Progenitor cell of endocrine pancreas (in vitro differentiated cells): ENCODE measurements around the gene TRABD2B. TPM values are rescaled to one million over a fixed set of nuclear protein-coding genes. Genes with fewer than 3 reads are reported as not detected.

Experiments used
- DNase-seq: peaks from one replicate; pipeline ENCODE4 v3.0.0; 2021; ENCODE audit warnings: low spot score; ENCODE audit not compliant: unreplicated experiment
- H3K27ac Mint-ChIP-seq: 2 replicates; pipeline ENCODE4 v1.8.0; 2021; ENCODE audit warnings: mild to moderate bottlenecking, moderate library complexity, mixed read lengths
- H3K27me3 Mint-ChIP-seq: 2 replicates; pipeline ENCODE4 v1.8.0; 2021; ENCODE audit warnings: mixed read lengths
- H3K36me3 Mint-ChIP-seq: 2 replicates; pipeline ENCODE4 v1.8.0; 2022; ENCODE audit warnings: mixed read lengths; ENCODE audit not compliant: insufficient read depth
- H3K4me1 Mint-ChIP-seq: 2 replicates; pipeline ENCODE4 v1.8.0; 2021; ENCODE audit warnings: low read depth, mixed read lengths
- H3K4me3 Mint-ChIP-seq: 2 replicates; pipeline ENCODE4 v1.8.0; 2021; ENCODE audit warnings: low read depth, mild to moderate bottlenecking, moderate library complexity, mixed read lengths
- H3K9me3 Mint-ChIP-seq: 2 replicates; pipeline ENCODE4 v1.8.0; 2021; ENCODE audit warnings: low read depth, mixed read lengths
- CTCF ChIP-seq: fragments of 200-600 bp; sonication (generic); IDR thresholded peaks from one replicate; pipeline ENCODE4 v1.5.0; 2021; ENCODE audit warnings: antibody characterized with exemption, mild to moderate bottlenecking; ENCODE audit not compliant: unreplicated experiment
- total RNA-seq: library from RNA; stranded (reverse); gene quantifications from 2 replicates; pipeline ENCODE4 v1.2.1, GENCODE V29; 2021

Gene TRABD2B
- total RNA-seq, 1 donor from 2014 or later, result 14.5 TPM

- peaks cover 13% of the 10 kb centered on the region for H3K4me1 Mint-ChIP-seq
- H3K36me3 Mint-ChIP-seq, result no peaks in the 10 kb centered on the region
- TF ChIP-seq CTCF, result no peak
- no peaks in the 10 kb centered on the region for H3K9me3 Mint-ChIP-seq
- no peak for DNase-seq
- no peak overlapping the region for H3K27ac Mint-ChIP-seq
- H3K27me3 Mint-ChIP-seq, result peaks cover 63% of the 10 kb centered on the region
- H3K4me3 Mint-ChIP-seq, result no peak overlapping the region
Measured at GRCh38 chr1:47725511-47725991, 271.6 kb downstream of the TRABD2B start.

GRCh38 chr1:47725000-47725473, 272.1 kb downstream of the TRABD2B start:
- peak; percentile 66 for DNase-seq
- H3K27ac Mint-ChIP-seq, result no peak overlapping the region
- H3K4me3 Mint-ChIP-seq, result no peak overlapping the region
- H3K4me1 Mint-ChIP-seq, result peaks cover 13% of the 10 kb centered on the region
- H3K27me3 Mint-ChIP-seq, result peaks cover 66% of the 10 kb centered on the region
- H3K36me3 Mint-ChIP-seq, result no peaks in the 10 kb centered on the region
- no peaks in the 10 kb centered on the region for H3K9me3 Mint-ChIP-seq
- peak; percentile 58 for TF ChIP-seq CTCF

GRCh38 chr1:47724432-47724999, 272.7 kb downstream of the TRABD2B start:
- H3K27me3 Mint-ChIP-seq, result peaks cover 69% of the 10 kb centered on the region
- no peaks in the 10 kb centered on the region for H3K36me3 Mint-ChIP-seq
- DNase-seq, result no peak
- H3K9me3 Mint-ChIP-seq, result no peaks in the 10 kb centered on the region
- peak overlapping the region; percentile 19 for H3K4me3 Mint-ChIP-seq
- H3K4me1 Mint-ChIP-seq, result peaks cover 13% of the 10 kb centered on the region
- no peak for TF ChIP-seq CTCF
- H3K27ac Mint-ChIP-seq, result no peak overlapping the region

GRCh38 chr1:47722909-47723580, 274.1 kb downstream of the TRABD2B start:
- no peak for TF ChIP-seq CTCF
- H3K27ac Mint-ChIP-seq, result no peak overlapping the region

GRCh38 chr1:47722101-47722500, 275.1 kb downstream of the TRABD2B start:
- Mint-ChIP-seq H3K4me3 (no peak overlapping the region), H3K4me1 (peaks cover 13% of the 10 kb centered on the region), H3K27me3 (peaks cover 80% of the 10 kb centered on the region), H3K9me3 (no peaks in the 10 kb centered on the region), H3K27ac (no peak overlapping the region), H3K36me3 (no peaks in the 10 kb centered on the region)
- no peak for DNase-seq
- TF ChIP-seq CTCF, result no peak

More at GRCh38 chr1:47722909-47723580, 274.1 kb downstream of the TRABD2B start:
- H3K27me3 Mint-ChIP-seq, result peaks cover 81% of the 10 kb centered on the region
- no peaks in the 10 kb centered on the region for H3K9me3 Mint-ChIP-seq
- H3K36me3 Mint-ChIP-seq, result no peaks in the 10 kb centered on the region
- no peak for DNase-seq
- peaks cover 13% of the 10 kb centered on the region for H3K4me1 Mint-ChIP-seq
- H3K4me3 Mint-ChIP-seq, result no peak overlapping the region
